Neural cell (in vitro differentiated cells): Measurements from ENCODE around the gene TRAPPC1. TPM values are rescaled to one million over a fixed set of nuclear protein-coding genes. Genes with fewer than 3 reads are reported as not detected.

Source experiments
- H2AFZ ChIP-seq: fragments of 200-600, 300-800 bp; sonication (generic), shearing (Covaris generic); 2 replicates; pipeline ENCODE4 v1.6.0; 2014; ENCODE audit warnings: low read depth, mild to moderate bottlenecking, antibody characterized with exemption, low read length, moderate library complexity
- H3F3A ChIP-seq: fragments of 200-600 bp; shearing (Covaris generic); 2 replicates; pipeline ENCODE4 v1.6.1; 2016; ENCODE audit warnings: mild to moderate bottlenecking, moderate library complexity, mixed read lengths, antibody characterized with exemption, low read length; ENCODE audit not compliant: insufficient read depth, poor library complexity, severe bottlenecking
- H3K27ac ChIP-seq: fragments of 200-600, 300-800 bp; sonication (generic), shearing (Covaris generic); 2 replicates; pipeline ENCODE4 v1.5.1; 2014; ENCODE audit warnings: mild to moderate bottlenecking, low read length, moderate library complexity
- H3K27me3 ChIP-seq: fragments of 300-800, 200-600 bp; sonication (generic), shearing (Covaris generic); 2 replicates; pipeline ENCODE4 v1.6.0; 2014; ENCODE audit warnings: mild to moderate bottlenecking, low read depth, low read length, moderate library complexity; ENCODE audit not compliant: insufficient read depth
- H3K36me3 ChIP-seq: fragments of 300-800, 200-600 bp; sonication (generic), shearing (Covaris generic); 2 replicates; pipeline ENCODE4 v1.5.1; 2014; ENCODE audit warnings: mild to moderate bottlenecking, antibody characterized with exemption, low read length, moderate library complexity; ENCODE audit not compliant: insufficient read depth
- H3K4me2 ChIP-seq: fragments of 300-800, 200-600 bp; sonication (generic), shearing (Covaris generic); 2 replicates; pipeline ENCODE4 v1.6.0; 2014; ENCODE audit warnings: mild to moderate bottlenecking, low read length
- H3K4me3 ChIP-seq: fragments of 300-800, 200-600 bp; sonication (generic), shearing (Covaris generic); 2 replicates; pipeline ENCODE4 v1.5.1; 2014; ENCODE audit warnings: mild to moderate bottlenecking, low read length, moderate library complexity
- H3K79me2 ChIP-seq: fragments of 200-600 bp; shearing (Covaris generic); replicated peaks from 2 replicates; pipeline ENCODE4 v1.6.0; 2014; ENCODE audit warnings: mild to moderate bottlenecking, low read length, moderate library complexity; ENCODE audit not compliant: insufficient read depth
- H3K9ac ChIP-seq: fragments of 300-800, 200-600 bp; sonication (generic), shearing (Covaris generic); 2 replicates; pipeline ENCODE4 v1.6.1; 2016; ENCODE audit warnings: mild to moderate bottlenecking, low read length, mixed read lengths
- H3K9me2 ChIP-seq: fragments of 200-600 bp; shearing (Covaris generic); 2 replicates; pipeline ENCODE4 v1.6.1; 2016; ENCODE audit warnings: mild to moderate bottlenecking, low read length, mixed read lengths; ENCODE audit not compliant: insufficient read depth
- H3K9me3 ChIP-seq: fragments of 200-600, 300-800 bp; sonication (generic), shearing (Covaris generic); 2 replicates; pipeline ENCODE4 v1.6.1; 2016; ENCODE audit warnings: mild to moderate bottlenecking, mixed run types, low read length, moderate library complexity, mixed read lengths
- H4K20me1 ChIP-seq: fragments of 200-600 bp; shearing (Covaris generic); 2 replicates; pipeline ENCODE4 v1.6.1; 2016; ENCODE audit warnings: mild to moderate bottlenecking, mixed run types; ENCODE audit not compliant: insufficient read depth
- EP300 ChIP-seq: fragments of 450-650 bp; conservative IDR thresholded peaks from 2 replicates; pipeline ENCODE4 v1.6.1; 2014; ENCODE audit warnings: antibody characterized with exemption, mild to moderate bottlenecking, moderate library complexity; ENCODE audit not compliant: poor library complexity, severe bottlenecking
- EZH2 ChIP-seq: fragments of 200-600, 300-800 bp; shearing (Covaris generic), sonication (generic); IDR thresholded peaks from 2 replicates; pipeline ENCODE4 v1.6.1; 2014; ENCODE audit warnings: antibody characterized with exemption, low read length, borderline replicate concordance, mild to moderate bottlenecking; ENCODE audit not compliant: insufficient read depth, poor library complexity, severe bottlenecking
- MXI1 ChIP-seq: fragments of 450-650 bp; conservative IDR thresholded peaks from 2 replicates; pipeline ENCODE4 v1.6.1; 2014; ENCODE audit warnings: antibody characterized with exemption, mild to moderate bottlenecking; ENCODE audit not compliant: poor library complexity, severe bottlenecking
- POLR2AphosphoS5 ChIP-seq: IDR thresholded peaks from 2 replicates; pipeline ENCODE4 v1.6.1; 2012
- RAD21 ChIP-seq: fragments of 450-650 bp; conservative IDR thresholded peaks from 2 replicates; pipeline ENCODE4 v1.6.1; 2014; ENCODE audit warnings: antibody characterized with exemption, mild to moderate bottlenecking, moderate library complexity
- REST ChIP-seq: IDR thresholded peaks from 2 replicates; pipeline ENCODE4 v1.6.1; 2012; ENCODE audit warnings: borderline replicate concordance
- SMC3 ChIP-seq: fragments of 450-650 bp; conservative IDR thresholded peaks from 2 replicates; pipeline ENCODE4 v1.6.1; 2014; ENCODE audit warnings: antibody characterized with exemption, mild to moderate bottlenecking, moderate library complexity; ENCODE audit not compliant: poor library complexity
- TAF1 ChIP-seq: IDR thresholded peaks from 2 replicates; pipeline ENCODE4 v1.6.1; 2012; ENCODE audit warnings: low read depth
- polyA plus RNA-seq: library from polyadenylated mRNA; depleted of rRNA; stranded (reverse); fragments of >200 nt; gene quantifications from 2 replicates; pipeline ENCODE4 v1.2.3, GENCODE V29; 2014
- TF ChIP-seq, protein P1 (sequence below): fragments of 450-650 bp; IDR thresholded peaks from 2 replicates; pipeline ENCODE4 v1.5.1; 2014; ENCODE audit warnings: antibody characterized with exemption, mild to moderate bottlenecking, moderate library complexity; ENCODE audit not compliant: poor library complexity, severe bottlenecking

Gene TRAPPC1
- polyA plus RNA-seq, 1 donor from 2014 or later, result 34.0 TPM

GRCh38 chr17:7935859-7936258 lies 4.1 kb upstream of the TRAPPC1 start:
- Histone ChIP-seq H3K27me3 (no peaks in the 10 kb centered on the region), H2AFZ (no peak overlapping the region), H3K4me2 (peak overlapping the region; percentile 25), H3K9me3 (no peaks in the 10 kb centered on the region), H3F3A (no peaks in the 10 kb centered on the region), H3K36me3 (peaks cover 6% of the 10 kb centered on the region), H4K20me1 (no peaks in the 10 kb centered on the region), H3K27ac (no peak overlapping the region), H3K4me3 (peak overlapping the region; percentile 45), H3K79me2 (peaks cover 37% of the 10 kb centered on the region), H3K9me2 (no peaks in the 10 kb centered on the region), H3K9ac (peak overlapping the region; percentile 2)
- no peak for TF ChIP-seq MXI1
- TF ChIP-seq SMC3, result no peak
- no peak for TF ChIP-seq EP300
- no peak for TF ChIP-seq REST
- TF ChIP-seq POLR2AphosphoS5, result no peak
- no peak for TF ChIP-seq EZH2

GRCh38 chr17:7932949-7933348 lies 1.2 kb upstream of the TRAPPC1 start:
- no peaks in the 10 kb centered on the region for H3K9me2 ChIP-seq
- H3K79me2 ChIP-seq, result peaks cover 41% of the 10 kb centered on the region
- peak overlapping the region; percentile 91 for H3K4me3 ChIP-seq
- peak overlapping the region; percentile 78 for H2AFZ ChIP-seq
- H3K36me3 ChIP-seq, result no peaks in the 10 kb centered on the region
- H3F3A ChIP-seq, result no peaks in the 10 kb centered on the region
- no peaks in the 10 kb centered on the region for H3K27me3 ChIP-seq
- TF ChIP-seq POLR2AphosphoS5, result no peak
- TF ChIP-seq TAF1, result no peak
- no peak for TF ChIP-seq RAD21
- no peak for TF ChIP-seq REST
- TF ChIP-seq, protein P1, sequence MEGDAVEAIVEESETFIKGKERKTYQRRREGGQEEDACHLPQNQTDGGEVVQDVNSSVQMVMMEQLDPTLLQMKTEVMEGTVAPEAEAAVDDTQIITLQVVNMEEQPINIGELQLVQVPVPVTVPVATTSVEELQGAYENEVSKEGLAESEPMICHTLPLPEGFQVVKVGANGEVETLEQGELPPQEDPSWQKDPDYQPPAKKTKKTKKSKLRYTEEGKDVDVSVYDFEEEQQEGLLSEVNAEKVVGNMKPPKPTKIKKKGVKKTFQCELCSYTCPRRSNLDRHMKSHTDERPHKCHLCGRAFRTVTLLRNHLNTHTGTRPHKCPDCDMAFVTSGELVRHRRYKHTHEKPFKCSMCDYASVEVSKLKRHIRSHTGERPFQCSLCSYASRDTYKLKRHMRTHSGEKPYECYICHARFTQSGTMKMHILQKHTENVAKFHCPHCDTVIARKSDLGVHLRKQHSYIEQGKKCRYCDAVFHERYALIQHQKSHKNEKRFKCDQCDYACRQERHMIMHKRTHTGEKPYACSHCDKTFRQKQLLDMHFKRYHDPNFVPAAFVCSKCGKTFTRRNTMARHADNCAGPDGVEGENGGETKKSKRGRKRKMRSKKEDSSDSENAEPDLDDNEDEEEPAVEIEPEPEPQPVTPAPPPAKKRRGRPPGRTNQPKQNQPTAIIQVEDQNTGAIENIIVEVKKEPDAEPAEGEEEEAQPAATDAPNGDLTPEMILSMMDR, result no peak
- no peak for TF ChIP-seq EZH2
- TF ChIP-seq EP300, result no peak
- TF ChIP-seq SMC3, result no peak
- no peak for TF ChIP-seq MXI1
- peak overlapping the region; percentile 93 for H3K4me2 ChIP-seq
- no peak overlapping the region for H3K27ac ChIP-seq
- H4K20me1 ChIP-seq, result no peaks in the 10 kb centered on the region
- H3K9ac ChIP-seq, result peak overlapping the region; percentile 86
- H3K9me3 ChIP-seq, result no peaks in the 10 kb centered on the region
